WERI-Rb-1 (cell line): ENCODE measurements around the gene KRT1.

Experiments
- DNase-seq: peaks from one replicate; pipeline ENCODE4 v3.0.0-alpha.2; 2020
- H3K27ac ChIP-seq: fragments of 250-450 bp; sonication (Bioruptor Pico); 2 replicates; pipeline ENCODE4 v1.5.1; 2020; ENCODE audit warnings: mild to moderate bottlenecking, moderate library complexity
- H3K27me3 ChIP-seq: fragments of 250-450 bp; sonication (Bioruptor Pico); 2 replicates; pipeline ENCODE4 v1.5.1; 2021; ENCODE audit warnings: mild to moderate bottlenecking, low read depth, moderate library complexity; ENCODE audit not compliant: insufficient read depth, severe bottlenecking
- H3K36me3 ChIP-seq: fragments of 250-450 bp; sonication (Bioruptor Pico); 2 replicates; pipeline ENCODE4 v1.5.1; 2020; ENCODE audit warnings: mild to moderate bottlenecking, moderate library complexity
- H3K4me3 ChIP-seq: 2 replicates; pipeline ENCODE4 v1.5.1; 2011; ENCODE audit warnings: low read depth, mild to moderate bottlenecking, control low read depth, low read length
- H3K9me3 ChIP-seq: fragments of 250-450 bp; sonication (Bioruptor Pico); 2 replicates; pipeline ENCODE4 v1.5.1; 2021; ENCODE audit warnings: mild to moderate bottlenecking, moderate library complexity; ENCODE audit not compliant: severe bottlenecking
- CTCF ChIP-seq: IDR thresholded peaks from 2 replicates; pipeline ENCODE4 v1.5.1; 2011; ENCODE audit warnings: low read depth, mild to moderate bottlenecking, control low read depth, inconsistent platforms, low read length

The KRT1 gene

DNA sequence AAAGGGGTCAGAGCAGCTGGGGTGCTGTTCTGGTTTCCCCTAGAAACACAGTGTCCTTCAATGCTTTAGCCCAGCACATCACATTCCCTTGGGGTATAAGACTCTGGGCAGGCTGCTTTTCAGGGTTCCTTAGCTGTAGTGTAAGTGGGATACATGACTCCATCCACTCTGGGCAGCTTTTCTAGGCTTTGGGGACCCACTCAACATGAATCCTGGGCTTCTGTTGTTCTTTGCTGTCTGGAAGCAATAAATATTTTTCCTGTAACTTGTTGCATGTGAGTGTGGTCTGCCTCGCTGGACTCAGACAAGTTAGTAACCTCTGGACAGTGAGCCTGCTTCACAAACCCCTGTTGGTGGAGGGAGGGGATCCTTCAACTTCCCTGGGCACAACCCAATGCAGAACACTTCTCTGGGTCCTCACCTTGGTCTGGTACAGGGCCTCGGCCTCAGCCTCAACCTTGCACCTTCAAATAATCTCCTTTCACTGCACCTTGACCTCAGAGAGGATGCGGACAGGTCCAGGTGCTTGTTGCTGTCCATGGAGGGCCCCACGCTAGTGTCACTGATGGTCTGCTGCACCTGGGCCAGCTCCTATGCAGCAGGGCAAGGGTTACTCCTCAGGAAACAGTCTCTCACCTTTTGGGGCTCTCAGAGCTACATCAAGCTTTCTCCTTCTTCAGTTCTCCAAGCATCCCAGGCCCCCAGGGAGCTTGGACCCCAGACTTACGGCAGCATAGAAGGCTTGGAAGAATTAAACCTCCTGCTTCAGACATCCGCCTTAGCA lies 48.3 kb downstream of the KRT1 start:
- no peaks in the 10 kb centered on the region for H3K36me3 ChIP-seq
- peaks cover 78% of the 10 kb centered on the region for H3K27me3 ChIP-seq
- no peak for TF ChIP-seq CTCF
- no peaks in the 10 kb centered on the region for H3K9me3 ChIP-seq
- no peak overlapping the region for H3K27ac ChIP-seq
- H3K4me3 ChIP-seq: no peak overlapping the region
- no peak for DNase-seq

GRCh38 chr12:52631264-52631663 lies 48.9 kb downstream of the KRT1 start:
- H3K27ac ChIP-seq: no peak overlapping the region
- peaks cover 77% of the 10 kb centered on the region for H3K27me3 ChIP-seq
- no peak for TF ChIP-seq CTCF
- H3K9me3 ChIP-seq: no peaks in the 10 kb centered on the region
- DNase-seq: no peak
- H3K4me3 ChIP-seq: no peak overlapping the region
- H3K36me3 ChIP-seq: no peaks in the 10 kb centered on the region

DNA sequence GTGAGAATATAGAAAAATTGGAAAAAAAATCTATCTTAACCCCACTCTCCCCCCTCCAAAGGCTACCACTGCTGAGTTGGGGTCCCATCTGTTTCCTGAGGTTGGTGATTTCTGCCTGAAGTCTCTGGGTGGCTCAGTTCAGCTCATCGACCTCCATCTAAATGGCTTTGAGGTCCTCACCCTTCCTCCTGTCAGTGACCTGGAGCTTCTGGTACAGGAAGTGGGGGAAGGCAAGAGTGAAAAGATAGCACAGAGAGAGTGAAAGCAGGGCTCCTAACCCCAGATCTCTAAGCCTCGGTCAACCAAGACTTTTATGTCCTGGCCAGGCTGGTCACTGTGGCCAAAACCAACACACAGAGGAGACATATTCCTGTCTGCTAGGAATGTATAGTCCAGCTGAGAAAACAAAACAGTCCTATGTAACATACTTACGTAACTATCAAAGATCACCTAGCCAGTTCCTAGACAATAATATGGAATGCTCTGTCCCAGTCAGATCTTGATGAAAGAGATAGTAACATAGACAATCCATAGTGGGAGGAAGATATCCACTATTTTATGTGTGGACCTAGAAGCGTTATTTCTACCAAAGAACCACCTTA lies 49.5 kb downstream of the KRT1 start:
- Histone ChIP-seq H3K27me3 (peaks cover 78% of the 10 kb centered on the region), H3K27ac (no peak overlapping the region), H3K9me3 (no peaks in the 10 kb centered on the region), H3K4me3 (no peak overlapping the region), H3K36me3 (no peaks in the 10 kb centered on the region)
- no peak for DNase-seq
- TF ChIP-seq CTCF: no peak

DNA sequence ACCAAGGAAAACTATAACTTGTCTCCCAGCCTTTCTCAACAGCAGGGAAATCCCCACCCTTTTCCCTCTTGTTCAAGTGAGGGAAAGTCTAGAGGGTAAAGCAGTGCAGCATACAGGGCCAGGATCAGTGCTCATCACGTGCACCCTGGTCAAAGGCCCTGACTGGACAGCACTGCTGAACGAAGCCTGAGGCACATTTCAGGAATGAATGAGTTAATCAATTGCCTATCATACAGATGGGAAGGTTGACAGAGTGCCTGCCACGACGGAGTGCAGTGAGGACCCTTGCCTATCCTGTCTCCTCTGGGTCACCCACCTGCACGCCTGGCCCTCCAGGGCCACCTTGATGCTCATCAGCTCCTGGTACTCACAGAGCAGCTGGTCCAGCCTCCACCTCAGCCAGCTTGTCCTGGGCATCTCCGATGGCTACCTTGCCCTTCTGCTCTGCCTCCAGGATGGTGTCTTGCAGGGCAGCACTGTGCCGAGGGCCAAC lies 50.2 kb downstream of the KRT1 start:
- DNase-seq: no peak
- no peaks in the 10 kb centered on the region for H3K9me3 ChIP-seq
- H3K27me3 ChIP-seq: peaks cover 76% of the 10 kb centered on the region
- no peak overlapping the region for H3K27ac ChIP-seq
- H3K36me3 ChIP-seq: no peaks in the 10 kb centered on the region
- H3K4me3 ChIP-seq: no peak overlapping the region
- no peak for TF ChIP-seq CTCF

- Histone ChIP-seq H3K27ac (no peak overlapping the region), H3K36me3 (no peaks in the 10 kb centered on the region), H3K4me3 (no peak overlapping the region), H3K9me3 (no peaks in the 10 kb centered on the region), H3K27me3 (peaks cover 78% of the 10 kb centered on the region)
- no peak for TF ChIP-seq CTCF
- DNase-seq: no peak
These were observed 50.8 kb downstream of the KRT1 start for GRCh38 chr12:52629281-52630007.
